Measurements from ENCODE around the gene THAP8.

THAP8 gene

DNA sequence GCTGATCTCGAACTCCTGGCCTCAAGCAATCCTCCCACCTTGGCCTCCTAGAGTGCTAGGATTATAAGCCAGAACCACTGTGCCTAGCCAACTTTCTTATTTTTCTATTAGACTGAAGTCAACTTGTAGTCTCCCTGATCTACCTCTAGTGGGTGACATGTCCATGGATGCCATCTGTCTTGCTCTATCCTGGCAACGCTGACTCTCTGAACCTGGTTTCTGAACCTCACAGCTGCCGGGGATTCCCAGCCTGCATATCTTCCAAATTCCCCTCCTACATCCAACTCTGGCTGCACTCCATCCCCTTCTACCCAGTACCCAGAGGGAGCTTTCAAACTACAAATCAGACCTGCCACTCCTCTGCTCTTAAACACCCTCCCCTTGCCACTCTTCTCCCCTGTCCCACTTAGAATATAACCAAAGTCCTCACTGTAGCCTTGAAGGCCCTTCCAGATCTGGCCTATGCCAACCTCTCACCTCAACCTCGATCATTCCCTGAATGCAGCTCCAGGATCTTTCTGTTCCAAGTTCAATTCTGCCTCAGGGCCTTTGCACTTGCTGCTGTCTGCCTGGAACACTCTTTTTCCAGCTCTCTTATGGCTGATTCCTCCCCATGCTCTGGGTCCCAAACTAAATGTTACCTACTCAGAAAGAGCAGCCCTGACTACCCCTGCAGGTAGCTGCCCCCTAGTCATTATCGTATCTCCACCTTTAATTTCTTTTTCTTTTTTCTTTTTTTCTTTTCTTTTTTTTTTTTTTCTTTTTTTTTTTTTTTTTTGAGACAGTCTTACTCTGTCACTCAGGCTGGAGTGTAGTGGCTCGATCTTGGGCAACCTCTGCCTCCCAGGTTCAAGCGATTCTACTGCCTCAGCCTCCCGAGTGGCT lies 23.6 kb downstream of the THAP8 start:
- no peak for DNase-seq (ENCODE audit: extremely low read depth, low read depth)
- H3K4me3 ChIP-seq (replicated peaks; ENCODE audit: low read depth, low read length), result no peak overlapping the region
- no peak for TF ChIP-seq CTCF (IDR thresholded peaks at IDR 0.05; ENCODE audit: low read depth, low read length, missing control alignments)

DNA sequence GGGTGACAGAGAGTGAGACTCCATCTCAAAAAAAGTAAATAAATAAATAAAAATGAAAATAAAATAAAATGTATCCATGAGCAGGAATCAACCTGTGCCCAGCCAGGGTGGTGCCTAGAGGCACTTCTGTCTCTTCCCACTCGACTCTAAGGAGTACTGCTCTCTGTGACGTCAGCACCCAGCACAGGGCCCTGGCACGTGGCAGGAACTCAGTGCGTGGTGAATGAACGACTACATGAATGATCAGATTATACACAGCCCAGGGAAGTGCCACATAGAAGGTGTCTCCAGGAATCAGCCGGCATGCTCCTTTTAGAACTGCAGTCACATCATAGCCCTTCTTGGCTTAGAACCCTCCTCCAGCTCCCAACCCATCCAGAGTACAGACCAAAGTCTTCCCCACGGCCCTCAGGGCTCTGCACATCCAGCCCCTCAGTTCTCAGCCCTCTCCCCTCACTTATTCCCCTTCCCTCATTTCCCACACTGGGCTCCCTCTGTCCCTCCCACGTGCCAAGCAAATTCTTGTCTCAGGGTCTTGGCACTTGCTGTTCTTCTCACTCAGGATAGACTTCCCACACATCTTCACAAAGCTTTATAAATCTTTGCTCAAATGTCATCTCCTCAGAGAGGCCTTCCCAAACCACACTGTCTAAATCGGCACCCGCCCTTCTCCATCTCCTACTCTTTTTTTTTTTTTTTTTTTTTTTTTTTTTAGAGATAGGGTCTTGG lies 25.6 kb downstream of the THAP8 start:
- no peak for TF ChIP-seq CTCF (IDR thresholded peaks at IDR 0.05; ENCODE audit: low read depth, low read length, missing control alignments)
- H3K4me3 ChIP-seq (replicated peaks; ENCODE audit: low read depth, low read length), result no peak overlapping the region
- no peak for DNase-seq (ENCODE audit: extremely low read depth, low read depth)

GRCh38 chr19:36027696-36028095 lies 26.4 kb downstream of the THAP8 start:
- no peak for TF ChIP-seq CTCF (IDR thresholded peaks at IDR 0.05; ENCODE audit: low read depth, low read length, missing control alignments)
- DNase-seq (ENCODE audit: extremely low read depth, low read depth), result no peak
- no peak overlapping the region for H3K4me3 ChIP-seq (replicated peaks; ENCODE audit: low read depth, low read length)

DNA sequence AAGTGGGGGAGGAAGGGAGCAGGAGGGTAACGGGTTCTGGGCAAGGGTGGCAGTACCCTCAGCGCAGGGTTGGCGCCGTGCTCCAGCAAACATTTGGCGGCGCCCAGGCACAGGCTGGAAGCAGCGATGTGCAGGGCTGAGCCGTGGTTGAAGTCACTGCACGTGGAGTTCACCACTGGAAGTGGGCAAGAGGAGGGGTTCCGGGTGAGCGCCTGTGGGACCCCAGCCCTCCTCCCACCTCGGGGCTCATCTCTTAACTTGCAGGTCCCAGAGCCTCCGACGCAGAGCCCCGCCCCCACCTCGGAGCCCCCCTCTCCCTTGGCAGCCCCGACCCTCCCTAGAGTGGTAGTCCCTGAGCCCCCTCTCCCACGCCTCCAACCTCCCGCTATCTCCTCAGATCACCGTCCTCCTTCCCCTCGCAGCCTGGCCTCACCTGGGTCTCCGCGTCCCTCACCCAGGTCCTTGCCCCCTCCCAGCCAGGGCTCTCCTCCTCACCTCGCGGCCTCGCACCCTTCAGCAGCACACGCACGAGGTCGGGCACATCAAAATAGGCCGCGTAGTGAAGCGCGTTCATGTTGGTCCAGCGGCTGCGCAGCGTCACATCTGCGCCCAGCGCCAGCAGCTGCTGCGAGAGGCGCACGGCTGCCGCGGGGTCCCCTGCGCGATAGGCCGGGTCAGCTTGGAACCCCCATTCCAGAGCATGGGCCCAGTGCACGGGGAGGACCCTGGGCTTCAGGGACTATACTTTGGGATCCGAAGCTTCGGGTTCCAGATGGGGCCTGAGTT lies 27.8 kb downstream of the THAP8 start:
- TF ChIP-seq CTCF (IDR thresholded peaks at IDR 0.05; ENCODE audit: low read depth, low read length, missing control alignments), result no peak
- H3K4me3 ChIP-seq (replicated peaks; ENCODE audit: low read depth, low read length), result no peak overlapping the region

GRCh38 chr19:36025541-36025940 lies 28.5 kb downstream of the THAP8 start:
- TF ChIP-seq CTCF (IDR thresholded peaks at IDR 0.05; ENCODE audit: low read depth, low read length, missing control alignments), result no peak
- no peak overlapping the region for H3K4me3 ChIP-seq (replicated peaks; ENCODE audit: low read depth, low read length)
- DNase-seq (ENCODE audit: extremely low read depth, low read depth), result no peak

More for the DNA sequence above, 27.8 kb downstream of the THAP8 start:
- DNase-seq (ENCODE audit: extremely low read depth, low read depth), result no peak

DNA sequence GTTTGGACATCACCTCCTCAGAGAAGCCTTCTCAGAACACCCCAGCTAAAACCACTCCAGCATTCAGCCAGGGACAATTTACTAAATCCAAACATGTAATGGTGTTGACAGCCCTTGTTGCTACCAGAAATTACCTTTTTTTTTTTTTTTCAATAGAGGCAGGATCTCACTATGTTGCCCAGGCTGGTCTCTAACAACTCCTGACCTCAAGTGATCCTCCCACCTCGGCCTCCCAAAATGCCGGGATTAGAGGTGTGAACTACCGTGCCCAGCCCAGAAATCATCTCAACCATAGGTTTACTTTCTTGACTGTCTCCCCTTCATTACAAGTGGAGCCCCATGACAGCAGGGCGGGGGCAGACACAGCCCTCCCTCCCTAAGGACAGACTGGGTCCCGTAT lies 30.7 kb downstream of the THAP8 start:
- TF ChIP-seq CTCF (IDR thresholded peaks at IDR 0.05; ENCODE audit: low read depth, low read length, missing control alignments), result no peak
- no peak overlapping the region for H3K4me3 ChIP-seq (replicated peaks; ENCODE audit: low read depth, low read length)
- no peak for DNase-seq (ENCODE audit: extremely low read depth, low read depth)

All from HFF-Myc (cell line).